H1 (cell line): ENCODE results near the gene ANKRD27. TPM values are rescaled to one million over a fixed set of nuclear protein-coding genes. Genes with fewer than 3 reads are reported as not detected.

Experiments used
- CHD2 ChIP-seq: IDR thresholded peaks from 2 replicates; pipeline ENCODE4 v1.6.1; 2012; ENCODE audit warnings: low read length, improper control_type of control experiment
- CTCF ChIP-seq, 3 experiments: IDR thresholded peaks; 1 replicate in 2 of 3; 2 replicates in 1 of 3; pipeline versions ENCODE4 v1.5.1 to v1.6.1; 2011; ENCODE audit warnings: low read length in 3 of 3, mild to moderate bottlenecking in 3 of 3, inconsistent platforms in 2 of 3, low read depth in 1 of 3, moderate library complexity in 1 of 3; ENCODE audit not compliant: insufficient read depth in 1 of 3; ENCODE audit errors: control extremely low read depth in 1 of 3
- RBBP5 ChIP-seq: IDR thresholded peaks from 2 replicates; pipeline ENCODE4 v1.7.1; 2012; ENCODE audit warnings: low read depth, mild to moderate bottlenecking, inconsistent platforms, low read length, moderate library complexity, borderline replicate concordance
- SUZ12 ChIP-seq: fragments of 200-600 bp; sonication (generic); IDR thresholded peaks from 2 replicates; pipeline ENCODE4 v1.6.1; 2012; ENCODE audit warnings: mild to moderate bottlenecking, inconsistent platforms, low read length, moderate library complexity, mixed read lengths
- TAF1 ChIP-seq: IDR thresholded peaks from 2 replicates; pipeline ENCODE4 v1.6.1; 2011; ENCODE audit warnings: mild to moderate bottlenecking, low read depth, low read length
- polyA plus RNA-seq, 7 experiments: library from polyadenylated mRNA; depleted of rRNA in 3 of 7; stranded (reverse) in 5 of 7; unstranded in 2 of 7; fragments of >200 nt in 5 of 7; fragments of 200-250 nt in 2 of 7; gene quantifications; 1 replicate in 5 of 7; 2 replicates in 1 of 7; 4 replicates in 1 of 7; pipeline versions ENCODE4 v1.2.1 to v1.2.3, GENCODE V29; 2011 to 2013; ENCODE audit warnings: missing spikeins in 2 of 7, mixed read lengths in 2 of 7
- total RNA-seq: library from RNA; stranded (reverse); fragmentation: NEBNext Ultra II Directional; extraction: Animal tissue kit (Norgen Biotek cat#: 25700); gene quantifications from 2 replicates; pipeline ENCODE4 v1.2.1, GENCODE V29; 2021

The ANKRD27 gene
- total and polyA plus RNA-seq, 2 of the 8 experiments (the other 6 are each of a cell fraction or from before 2014, with no cell fraction given), result 27.9 to 55.7 TPM

GRCh38 chr19:32720216-32720935, 45.4 kb upstream of the ANKRD27 start (continued):
- TF ChIP-seq CHD2, result no peak
- TF ChIP-seq RBBP5, result no peak
- no peak for TF ChIP-seq SUZ12
- peak in 2 of 3 experiments; percentile 16 to 24; a peak in 1 of 4 replicates for TF ChIP-seq CTCF (IDR thresholded peaks at IDR 0.05; ENCODE audit: control extremely low read depth in 1 of 3, insufficient read depth in 1 of 3, low read depth in 1 of 3, low read length in 3 of 3)
- no peak for TF ChIP-seq TAF1
